Smooth muscle cell (in vitro differentiated cells): Measurements from ENCODE around the gene TBKBP1. TPM values are rescaled to one million over a fixed set of nuclear protein-coding genes. Genes with fewer than 3 reads are reported as not detected.

Source experiments
- DNase-seq: peaks from one replicate; lab custom pipeline; 2025; ENCODE audit not compliant: unreplicated experiment; lab: John Stamatoyannopoulos, UW
- H2AFZ ChIP-seq: fragments of 200-600 bp; sonication (generic); 2 replicates; pipeline ENCODE4 v1.6.0; 2016; ENCODE audit warnings: antibody characterized with exemption, low read depth, mild to moderate bottlenecking
- H3F3A ChIP-seq: fragments of 200-600 bp; sonication (generic); 2 replicates; pipeline ENCODE4 v1.6.0; 2017; ENCODE audit warnings: antibody characterized with exemption, low read depth
- H3K27ac ChIP-seq: fragments of 200-600 bp; sonication (generic); 2 replicates; pipeline ENCODE4 v1.5.1; 2016; ENCODE audit warnings: low read depth, mild to moderate bottlenecking
- H3K27me3 ChIP-seq: fragments of 200-600 bp; sonication (generic); 2 replicates; pipeline ENCODE4 v1.6.1; 2016; ENCODE audit warnings: low read depth, mild to moderate bottlenecking
- H3K36me3 ChIP-seq: fragments of 200-600 bp; sonication (generic); 2 replicates; pipeline ENCODE4 v1.5.1; 2016; ENCODE audit warnings: low read depth
- H3K4me1 ChIP-seq: fragments of 200-600 bp; sonication (generic); 2 replicates; pipeline ENCODE4 v1.5.1; 2016; ENCODE audit warnings: low read depth
- H3K4me2 ChIP-seq: fragments of 200-600 bp; sonication (generic); 2 replicates; pipeline ENCODE4 v1.6.0; 2016; ENCODE audit warnings: mild to moderate bottlenecking
- H3K4me3 ChIP-seq: fragments of 200-600 bp; sonication (generic); 2 replicates; pipeline ENCODE4 v1.5.1; 2016; ENCODE audit warnings: mild to moderate bottlenecking
- H3K79me2 ChIP-seq: fragments of 200-600 bp; sonication (generic); 2 replicates; pipeline ENCODE4 v1.6.0; 2016; ENCODE audit warnings: low read depth, mild to moderate bottlenecking
- H3K9ac ChIP-seq: fragments of 200-600 bp; sonication (generic); 2 replicates; pipeline ENCODE4 v1.6.0; 2016; ENCODE audit warnings: low read depth
- H3K9me3 ChIP-seq: fragments of 200-600 bp; sonication (generic); replicated peaks from 2 replicates; pipeline ENCODE4 v1.5.1; 2016; ENCODE audit warnings: low read depth
- H4K20me1 ChIP-seq: fragments of 200-600 bp; sonication (generic); 2 replicates; pipeline ENCODE4 v1.6.0; 2016; ENCODE audit warnings: low read depth
- CTCF ChIP-seq: fragments of 200-600 bp; sonication (generic); IDR thresholded peaks from 2 replicates; pipeline ENCODE4 v1.5.1; 2017; ENCODE audit warnings: borderline replicate concordance, mild to moderate bottlenecking, antibody characterized with exemption; ENCODE audit not compliant: insufficient read depth, poor library complexity, severe bottlenecking
- WGBS: methylation state at CpG from one replicate; pipeline ENCODE4 v1.1.7; 2016; ENCODE audit warnings: low lambda C conversion rate; 5-methylcytosine and 5-hydroxymethylcytosine counted together
- polyA plus RNA-seq: library from polyadenylated mRNA; unstranded; fragments of >200 nt; fragmentation: Nextera tagmentation; extraction: Ambion mirVana; gene quantifications from 2 replicates; pipeline ENCODE4 v1.2.1, GENCODE V29; 2016
- total RNA-seq: library from RNA; depleted of rRNA; stranded (reverse); fragments of >200 nt; gene quantifications from 2 replicates; pipeline ENCODE4 v1.2.3, GENCODE V29; 2014

The TBKBP1 gene
- total and polyA plus RNA-seq, 2 experiments from 2014 or later: 5.8 to 7.7 TPM

- Histone ChIP-seq H4K20me1 (peaks cover 46% of the 10 kb centered on the region), H3K36me3 (peaks cover 13% of the 10 kb centered on the region), H3K4me1 (peaks cover 15% of the 10 kb centered on the region), H3F3A (peaks cover 38% of the 10 kb centered on the region), H3K27me3 (no peaks in the 10 kb centered on the region), H2AFZ (no peak overlapping the region), H3K4me3 (no peak overlapping the region), H3K4me2 (no peak overlapping the region), H3K79me2 (no peaks in the 10 kb centered on the region), H3K27ac (peak overlapping the region; percentile 74), H3K9me3 (no peaks in the 10 kb centered on the region), H3K9ac (peak overlapping the region; percentile 37)
- 75% methylated on average over 1 of the region's 1 CpG for WGBS
- no peak for DNase-seq
- no peak for TF ChIP-seq CTCF
These were observed 7.7 kb upstream of the TBKBP1 start for GRCh38 chr17:47686276-47686635.

- Histone ChIP-seq H3K4me3 (no peak overlapping the region), H3K4me2 (no peak overlapping the region), H3K4me1 (peaks cover 15% of the 10 kb centered on the region), H3K27me3 (no peaks in the 10 kb centered on the region), H3K9ac (no peak overlapping the region), H3K36me3 (peaks cover 11% of the 10 kb centered on the region), H3K27ac (peak overlapping the region; percentile 74), H4K20me1 (peaks cover 41% of the 10 kb centered on the region), H2AFZ (no peak overlapping the region), H3K9me3 (no peaks in the 10 kb centered on the region), H3K79me2 (no peaks in the 10 kb centered on the region), H3F3A (peaks cover 38% of the 10 kb centered on the region)
- WGBS: 93% methylated on average over 7 of the region's 7 CpGs
- DNase-seq: no peak
- no peak for TF ChIP-seq CTCF
These were observed 7.2 kb upstream of the TBKBP1 start for GRCh38 chr17:47686664-47687327.

- H3K79me2 ChIP-seq: no peaks in the 10 kb centered on the region
- H3K9me3 ChIP-seq: no peaks in the 10 kb centered on the region
- H3K9ac ChIP-seq: no peak overlapping the region
These were observed 6.7 kb upstream of the TBKBP1 start for GRCh38 chr17:47687328-47687690.

More at GRCh38 chr17:47687328-47687690, 6.7 kb upstream of the TBKBP1 start:
- Histone ChIP-seq H3F3A (peaks cover 38% of the 10 kb centered on the region), H4K20me1 (peaks cover 37% of the 10 kb centered on the region), H3K4me1 (peaks cover 15% of the 10 kb centered on the region), H3K27ac (peak overlapping the region; percentile 74), H3K36me3 (peaks cover 6% of the 10 kb centered on the region), H3K27me3 (no peaks in the 10 kb centered on the region), H3K4me3 (no peak overlapping the region), H2AFZ (no peak overlapping the region), H3K4me2 (no peak overlapping the region)
- no peak for TF ChIP-seq CTCF
- no peak for DNase-seq
